Stimulated activated CD8-positive, alpha-beta memory T cell treated with anti-CD3 and anti-CD28 coated beads, Interleukin-15, amount 100 ng/mL, for 24 hours (primary cell): ENCODE results near the gene TRAF4.

Source experiments
- DNase-seq: peaks from one replicate; pipeline ENCODE4 v3.0.0-alpha.2; 2020; ENCODE audit warnings: low read depth

The TRAF4 gene, protein sequence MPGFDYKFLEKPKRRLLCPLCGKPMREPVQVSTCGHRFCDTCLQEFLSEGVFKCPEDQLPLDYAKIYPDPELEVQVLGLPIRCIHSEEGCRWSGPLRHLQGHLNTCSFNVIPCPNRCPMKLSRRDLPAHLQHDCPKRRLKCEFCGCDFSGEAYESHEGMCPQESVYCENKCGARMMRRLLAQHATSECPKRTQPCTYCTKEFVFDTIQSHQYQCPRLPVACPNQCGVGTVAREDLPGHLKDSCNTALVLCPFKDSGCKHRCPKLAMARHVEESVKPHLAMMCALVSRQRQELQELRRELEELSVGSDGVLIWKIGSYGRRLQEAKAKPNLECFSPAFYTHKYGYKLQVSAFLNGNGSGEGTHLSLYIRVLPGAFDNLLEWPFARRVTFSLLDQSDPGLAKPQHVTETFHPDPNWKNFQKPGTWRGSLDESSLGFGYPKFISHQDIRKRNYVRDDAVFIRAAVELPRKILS

DNA sequence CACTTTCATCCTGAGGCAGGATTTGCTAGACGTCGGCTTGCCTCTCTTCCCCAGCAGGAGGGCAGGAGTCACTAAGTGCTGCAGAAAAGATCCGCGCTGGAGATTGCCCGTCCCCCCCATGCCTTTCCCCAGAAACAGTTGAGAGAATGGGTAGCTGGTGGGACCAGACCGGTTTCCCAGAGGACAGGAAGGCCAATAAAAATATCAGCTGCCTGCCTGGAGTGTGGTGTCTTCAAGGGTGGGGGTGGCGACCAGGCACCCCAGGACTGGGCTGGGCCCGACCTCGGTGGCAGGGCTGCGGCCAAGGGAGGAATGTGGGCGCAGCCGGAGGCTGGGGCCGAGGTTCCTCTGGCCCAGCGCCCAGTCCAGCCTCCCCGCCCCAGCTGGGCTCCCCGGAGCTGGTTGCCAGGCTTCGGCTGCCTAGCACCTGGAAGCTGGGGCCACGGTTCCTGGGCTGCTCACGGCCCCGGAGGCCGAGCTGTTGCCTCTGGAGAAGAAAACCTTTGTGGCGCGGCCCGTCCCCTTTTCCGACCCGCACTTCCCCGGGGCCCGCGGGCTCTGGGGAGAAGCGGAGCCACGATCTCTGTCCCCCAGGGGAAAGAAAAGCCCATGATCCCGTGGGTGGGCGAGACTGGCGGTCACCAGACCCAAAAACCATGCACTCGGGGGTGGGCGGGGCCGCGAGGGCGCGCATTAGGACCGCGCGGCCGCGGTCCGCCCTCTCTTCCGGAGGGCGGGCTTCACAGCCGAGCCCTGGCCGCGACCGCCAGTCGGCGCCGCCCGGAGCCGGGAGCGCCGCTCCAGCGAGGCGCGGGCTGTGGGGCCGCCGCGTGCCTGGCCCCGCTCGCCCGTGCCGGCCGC lies at the start of gene TRAF4:
Gene TRAF4 (plus strand): TSS at position 769 of the 861 bp plus-strand sequence. CDS start 102 bp downstream, outside the sequence.
- peak; percentile 56 for DNase-seq

DNA sequence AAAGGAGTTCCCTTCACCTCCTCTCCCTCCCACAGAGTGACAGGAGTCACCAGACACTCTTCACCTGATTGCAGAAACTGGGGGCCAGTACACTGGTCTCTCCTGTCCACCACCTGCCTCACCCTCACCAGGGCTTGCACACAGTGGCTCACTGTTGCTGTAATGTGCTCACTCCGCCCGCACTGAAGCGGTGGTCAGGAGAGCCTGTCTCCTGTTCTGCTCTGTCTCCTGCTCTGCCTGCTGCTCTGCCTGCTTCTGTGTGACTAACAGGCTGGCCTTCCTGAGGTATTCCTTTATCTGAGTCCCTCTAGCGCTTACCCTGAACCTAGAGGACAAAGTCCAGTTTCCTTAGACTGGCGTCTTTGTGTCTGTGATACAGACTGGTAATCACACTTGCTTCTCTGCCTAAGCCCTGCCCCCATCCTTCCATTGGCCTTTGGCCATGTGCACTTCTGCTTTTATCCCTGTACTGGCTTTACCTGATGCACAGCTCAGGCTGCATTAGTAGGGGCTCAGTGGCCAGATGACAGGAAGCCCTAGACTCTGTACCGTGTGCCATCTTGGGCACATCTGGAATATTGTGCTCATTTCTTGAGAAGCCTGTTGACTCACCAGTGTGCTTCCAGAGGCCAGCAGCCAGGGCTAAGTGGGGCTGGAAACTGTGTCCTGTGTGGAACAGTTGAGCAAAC lies 45.4 kb upstream of the TRAF4 start:
- no peak for DNase-seq

GRCh38 chr17:28700278-28700677 lies 43.5 kb upstream of the TRAF4 start:
- no peak for DNase-seq

- DNase-seq: no peak
These were observed 42.9 kb upstream of the TRAF4 start for GRCh38 chr17:28700830-28701492.

DNA sequence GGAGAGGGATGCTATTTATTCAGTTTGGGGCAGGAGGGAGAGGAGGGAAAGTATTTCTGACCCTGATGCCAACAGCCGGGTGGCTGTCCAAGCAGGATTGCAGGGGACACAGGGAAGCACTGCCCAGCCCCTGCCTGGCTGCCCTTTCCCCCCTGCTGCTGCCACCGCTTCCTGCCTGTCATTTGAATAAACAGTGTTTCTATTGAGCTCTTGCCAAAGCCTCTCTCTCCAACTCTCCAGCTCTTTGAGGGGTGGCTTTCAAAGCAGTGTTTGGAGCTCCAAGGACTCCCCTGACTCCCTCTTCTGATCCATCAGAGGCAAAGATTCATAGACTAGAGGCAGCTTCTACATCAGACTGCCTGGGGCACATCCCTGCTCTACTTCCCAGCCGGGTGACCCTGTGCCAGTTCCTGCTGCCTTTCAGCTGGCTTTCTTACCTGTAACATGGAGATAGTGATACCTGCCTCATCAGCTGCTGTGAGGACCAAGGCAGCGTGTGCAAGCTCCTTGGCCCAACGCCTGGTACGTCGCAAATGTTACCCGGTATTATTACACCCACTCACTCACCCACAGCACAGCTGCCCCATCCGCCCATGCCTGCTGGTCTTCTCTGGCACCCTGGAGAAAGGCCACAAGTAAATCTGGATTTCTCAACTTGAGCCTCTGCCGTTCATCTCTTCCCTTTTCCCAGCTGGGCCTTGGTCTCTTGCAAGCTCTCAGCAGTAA lies 41.6 kb upstream of the TRAF4 start:
- DNase-seq: no peak

GRCh38 chr17:28702752-28703150 lies 41.1 kb upstream of the TRAF4 start:
- DNase-seq: no peak

- DNase-seq: no peak
These were observed 40.1 kb upstream of the TRAF4 start for GRCh38 chr17:28703552-28704218.

DNA sequence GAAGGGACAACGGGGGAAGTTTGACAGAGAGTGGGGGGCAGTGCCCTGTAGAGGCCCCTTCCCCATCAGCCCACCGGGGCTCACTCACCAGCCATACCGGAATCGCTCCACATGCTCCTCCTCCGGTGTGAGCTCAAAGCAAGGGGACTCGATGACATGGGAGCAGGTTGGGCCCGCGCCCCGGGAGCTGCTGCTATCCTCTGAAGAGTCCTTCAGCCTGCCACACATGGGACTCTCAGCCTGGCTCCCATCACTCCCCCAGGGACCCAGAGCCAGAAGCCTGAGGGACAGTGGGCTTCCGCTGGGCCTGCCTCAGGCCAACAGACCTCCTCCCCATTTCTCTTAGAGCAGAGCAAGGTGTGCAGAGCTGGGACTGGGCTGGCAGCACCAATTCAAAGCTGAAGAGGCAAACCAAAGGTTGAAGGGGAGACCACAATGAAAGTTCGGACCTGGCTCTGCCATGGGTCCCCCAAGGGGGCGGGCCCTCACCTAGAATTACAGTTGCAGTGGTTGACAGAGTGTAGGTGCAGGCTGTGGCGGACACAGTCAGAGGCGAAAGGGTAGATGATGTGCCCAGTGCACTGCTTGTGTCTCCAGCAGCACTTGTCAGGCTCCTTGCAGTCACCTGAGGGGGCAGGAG lies 39.5 kb upstream of the TRAF4 start:
- DNase-seq: no peak

- DNase-seq: no peak
These were observed 38.6 kb upstream of the TRAF4 start for GRCh38 chr17:28705074-28705659.

GRCh38 chr17:28705728-28706334 lies 38.0 kb upstream of the TRAF4 start:
- DNase-seq: no peak

GRCh38 chr17:28706471-28707338 lies 37.1 kb upstream of the TRAF4 start:
- no peak for DNase-seq

DNA sequence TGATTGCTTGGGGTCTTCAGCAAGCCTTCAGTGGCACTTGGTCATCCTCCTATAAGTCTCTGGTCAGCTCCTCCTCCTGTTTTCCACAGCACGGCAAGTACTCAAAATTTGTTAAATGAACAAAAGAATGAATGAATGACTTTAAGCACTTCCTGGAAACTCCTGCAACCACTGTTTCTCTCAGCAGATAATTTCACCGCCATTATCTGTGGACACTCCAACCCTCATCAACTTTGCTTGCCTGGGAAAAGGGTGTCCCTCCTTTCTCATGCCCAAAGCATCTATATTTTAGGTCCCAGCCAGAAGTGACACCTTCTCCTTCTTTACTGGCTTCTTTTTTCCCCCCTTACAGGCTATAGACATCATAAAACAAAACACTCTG lies 36.5 kb upstream of the TRAF4 start:
- DNase-seq: no peak

GRCh38 chr17:28710861-28711722 lies 32.7 kb upstream of the TRAF4 start:
- DNase-seq: peak; percentile 78

GRCh38 chr17:28711723-28712031 lies 32.1 kb upstream of the TRAF4 start, which contains the start of gene PROCA1:
TSS of gene PROCA1 (minus strand) at chr17:28711888. CDS start at chr17:28711660, 228 bp downstream.
- no peak for DNase-seq

GRCh38 chr17:28712032-28712704 lies 31.6 kb upstream of the TRAF4 start:
- no peak for DNase-seq

DNA sequence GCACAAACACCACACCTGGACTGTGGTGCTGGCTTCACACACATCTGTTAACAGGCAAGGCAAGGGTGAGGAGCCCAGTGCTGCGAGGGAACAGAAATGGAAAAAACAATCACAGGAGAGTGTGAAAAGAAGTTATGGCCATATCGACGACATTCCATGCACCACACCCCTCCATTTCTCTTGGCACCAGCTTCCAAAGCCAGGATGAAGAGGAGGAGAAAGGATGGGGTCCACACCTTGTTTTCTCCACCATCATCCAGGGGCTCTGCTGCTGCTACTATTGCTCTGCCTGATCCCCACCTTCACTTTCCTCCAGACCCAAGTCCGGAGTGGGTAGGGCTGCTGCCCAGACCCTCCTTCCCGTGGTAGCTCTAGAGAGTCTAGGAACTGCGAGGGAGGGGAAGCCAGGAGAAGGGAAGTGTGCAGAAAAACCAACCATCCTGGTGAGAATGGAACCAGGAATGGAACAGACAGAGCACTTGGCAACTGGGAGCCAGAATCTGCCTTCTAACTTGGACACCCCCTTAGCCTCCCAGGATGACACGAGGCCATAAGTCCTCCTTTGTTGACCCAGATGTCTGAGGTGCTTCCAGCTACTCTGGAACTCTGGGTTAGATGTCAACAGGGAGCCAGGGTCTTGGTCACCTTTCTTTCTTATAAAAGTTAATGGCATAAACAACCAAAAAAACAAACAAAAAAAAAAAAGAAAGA lies 31.0 kb upstream of the TRAF4 start:
- DNase-seq: no peak
